Subcutaneous abdominal adipose tissue (tissue), 5 donors: ENCODE measurements around the gene SUMF1.

ENCODE experiments used
- H3K27ac ChIP-seq: one replicate; pipeline ENCODE4 v1.7.0; 2013; ENCODE audit warnings: low read depth, mild to moderate bottlenecking, inconsistent platforms, low read length, moderate library complexity
- H3K27me3 ChIP-seq, 5 donors: one replicate each; pipeline ENCODE4 v1.7.0; 2013; ENCODE audit warnings: low read length in 5 of 5, inconsistent platforms in 1 of 5; ENCODE audit not compliant: control insufficient read depth in 5 of 5, insufficient read depth in 4 of 5
- H3K36me3 ChIP-seq, 5 donors: one replicate each; pipeline ENCODE4 v1.7.0; 2013; ENCODE audit warnings: low read length in 5 of 5; ENCODE audit not compliant: control insufficient read depth in 5 of 5, insufficient read depth in 5 of 5
- H3K4me1 ChIP-seq, 5 donors: one replicate each; pipeline ENCODE4 v1.7.0; 2013; ENCODE audit warnings: low read length in 5 of 5, mild to moderate bottlenecking in 3 of 5, moderate library complexity in 1 of 5; ENCODE audit not compliant: control insufficient read depth in 5 of 5, insufficient read depth in 5 of 5
- H3K4me3 ChIP-seq, 5 donors: one replicate each; pipeline ENCODE4 v1.7.0; 2013; ENCODE audit warnings: low read length in 5 of 5, low read depth in 1 of 5
- H3K9ac ChIP-seq, 5 donors: one replicate each; pipeline ENCODE4 v1.7.0; 2013; ENCODE audit warnings: low read length in 5 of 5, mild to moderate bottlenecking in 4 of 5, moderate library complexity in 3 of 5
- H3K9me3 ChIP-seq, 5 donors: one replicate each; pipeline ENCODE4 v1.7.0; 2013; ENCODE audit warnings: low read length in 5 of 5; ENCODE audit not compliant: control insufficient read depth in 5 of 5
- donor health status: healthy.
- donor health status: healthy.
- donor health status: healthy.
- donor health status: healthy.
- donor health status: healthy.

Gene SUMF1

GRCh38 chr3:4419386-4419785, 47.7 kb downstream of the SUMF1 start:
- no peak overlapping the region for H3K4me3 ChIP-seq
- H3K36me3 ChIP-seq = peaks cover 8 to 22% (median 9%) of the 10 kb centered on the region in 5 donors
- peaks cover 0 to 11% (median 0%) of the 10 kb centered on the region in 5 donors for H3K4me1 ChIP-seq
- H3K9ac ChIP-seq = no peak overlapping the region
- H3K27me3 ChIP-seq = no peaks in the 10 kb centered on the region
- no peak overlapping the region for H3K27ac ChIP-seq
- H3K9me3 ChIP-seq = no peaks in the 10 kb centered on the region

GRCh38 chr3:4418156-4418555, 48.9 kb downstream of the SUMF1 start:
- Histone ChIP-seq H3K27ac (no peak overlapping the region), H3K27me3 (no peaks in the 10 kb centered on the region), H3K36me3 (peaks cover 9 to 31% (median 13%) of the 10 kb centered on the region in 5 donors), H3K4me1 (peaks cover 0 to 11% (median 0%) of the 10 kb centered on the region in 5 donors), H3K9me3 (no peaks in the 10 kb centered on the region), H3K4me3 (no peak overlapping the region), H3K9ac (no peak overlapping the region)

DNA sequence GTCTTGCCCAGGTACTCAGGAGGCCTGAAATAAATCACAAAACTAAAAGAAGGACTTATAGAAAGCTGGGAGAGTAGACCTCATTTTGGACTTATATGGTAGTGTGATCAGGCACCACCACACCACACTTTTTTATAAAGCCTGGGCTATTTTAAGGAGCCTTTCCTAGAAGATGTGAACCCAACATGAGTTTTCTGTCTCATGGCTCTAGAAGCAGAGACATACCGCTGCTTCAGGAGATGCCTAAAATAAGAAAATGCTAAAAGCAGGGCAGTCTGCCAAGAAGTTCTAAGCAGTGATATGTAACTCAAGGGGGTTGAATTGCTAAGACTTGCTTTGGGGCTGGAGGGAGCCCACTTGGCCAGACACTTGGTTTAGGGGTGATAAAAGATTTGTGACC, 49.6 kb downstream of the SUMF1 start:
- Histone ChIP-seq H3K27me3 (no peaks in the 10 kb centered on the region), H3K4me3 (no peak overlapping the region), H3K9me3 (no peaks in the 10 kb centered on the region), H3K36me3 (peaks cover 9 to 36% (median 17%) of the 10 kb centered on the region in 5 donors), H3K9ac (no peak overlapping the region), H3K27ac (no peak overlapping the region), H3K4me1 (peaks cover 0 to 11% (median 0%) of the 10 kb centered on the region in 5 donors)

GRCh38 chr3:4416961-4417360, 50.1 kb downstream of the SUMF1 start:
- H3K4me1 ChIP-seq = peaks cover 0 to 11% (median 0%) of the 10 kb centered on the region in 5 donors
- no peak overlapping the region for H3K9ac ChIP-seq
- peak overlapping the region; percentile 8 for H3K27ac ChIP-seq
- no peak overlapping the region for H3K4me3 ChIP-seq
- H3K36me3 ChIP-seq = peaks cover 9 to 36% (median 17%) of the 10 kb centered on the region in 5 donors
- no peaks in the 10 kb centered on the region for H3K9me3 ChIP-seq
- no peaks in the 10 kb centered on the region for H3K27me3 ChIP-seq

- Histone ChIP-seq H3K9ac (no peak overlapping the region), H3K27ac (peak overlapping the region; percentile 8), H3K4me3 (no peak overlapping the region), H3K9me3 (no peaks in the 10 kb centered on the region), H3K4me1 (peaks cover 0 to 11% (median 0%) of the 10 kb centered on the region in 5 donors), H3K27me3 (no peaks in the 10 kb centered on the region), H3K36me3 (peaks cover 9 to 36% (median 17%) of the 10 kb centered on the region in 5 donors)
Measured at GRCh38 chr3:4416427-4416945, 50.6 kb downstream of the SUMF1 start.

DNA sequence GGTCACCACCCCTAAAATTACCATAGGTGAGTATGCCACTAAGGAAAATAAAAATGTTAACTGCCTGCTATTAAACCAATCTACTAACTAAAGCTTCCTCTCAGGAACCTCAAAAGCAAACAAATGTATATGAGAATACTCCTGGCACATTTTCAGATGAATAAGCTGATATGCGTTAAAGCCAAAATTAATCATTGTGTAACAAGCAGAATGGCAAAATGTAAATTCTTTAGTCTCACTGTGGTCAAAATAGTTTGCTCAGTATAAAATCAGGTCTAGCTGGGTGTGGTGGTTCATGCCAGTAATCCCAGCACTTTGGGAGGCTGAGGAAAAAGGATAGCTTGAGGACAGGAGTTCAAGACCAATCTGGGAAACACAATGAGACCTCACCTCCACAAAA, 53.6 kb downstream of the SUMF1 start:
- no peak overlapping the region for H3K4me3 ChIP-seq
- no peaks in the 10 kb centered on the region for H3K9me3 ChIP-seq
- no peak overlapping the region for H3K27ac ChIP-seq
- no peak overlapping the region for H3K9ac ChIP-seq
- H3K27me3 ChIP-seq = no peaks in the 10 kb centered on the region
- peaks cover 0 to 11% (median 0%) of the 10 kb centered on the region in 5 donors for H3K4me1 ChIP-seq
- peaks cover 20 to 49% (median 33%) of the 10 kb centered on the region in 5 donors for H3K36me3 ChIP-seq

DNA sequence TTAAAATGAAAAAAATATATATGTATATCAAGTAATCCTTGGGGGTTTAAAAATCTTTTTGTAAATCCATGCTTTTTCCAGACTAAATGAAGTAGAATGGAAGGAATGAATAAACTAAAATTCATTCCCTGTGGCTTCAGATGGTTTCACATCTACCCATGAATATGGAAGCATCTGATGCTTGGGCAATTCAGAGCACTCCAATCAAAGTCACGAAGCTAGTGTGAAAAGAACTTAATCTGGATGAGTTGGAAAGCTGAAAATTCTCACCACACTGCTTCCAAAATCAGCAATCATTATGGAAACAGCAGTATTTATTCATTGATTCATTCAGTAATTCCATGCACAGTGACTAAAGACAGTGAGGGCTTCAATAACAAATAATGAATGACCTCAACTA, 55.2 kb downstream of the SUMF1 start:
- Histone ChIP-seq H3K27me3 (no peaks in the 10 kb centered on the region), H3K36me3 (peaks cover 18 to 44% (median 33%) of the 10 kb centered on the region in 5 donors), H3K9ac (no peak overlapping the region), H3K9me3 (no peaks in the 10 kb centered on the region), H3K27ac (no peak overlapping the region), H3K4me1 (peaks cover 0 to 4% (median 0%) of the 10 kb centered on the region in 5 donors), H3K4me3 (no peak overlapping the region)

GRCh38 chr3:4411236-4411635, 55.8 kb downstream of the SUMF1 start:
- Histone ChIP-seq H3K9me3 (no peaks in the 10 kb centered on the region), H3K27me3 (no peaks in the 10 kb centered on the region), H3K4me1 (no peaks in the 10 kb centered on the region), H3K9ac (no peak overlapping the region), H3K27ac (no peak overlapping the region), H3K4me3 (no peak overlapping the region), H3K36me3 (peaks cover 12 to 44% (median 32%) of the 10 kb centered on the region in 5 donors)

DNA sequence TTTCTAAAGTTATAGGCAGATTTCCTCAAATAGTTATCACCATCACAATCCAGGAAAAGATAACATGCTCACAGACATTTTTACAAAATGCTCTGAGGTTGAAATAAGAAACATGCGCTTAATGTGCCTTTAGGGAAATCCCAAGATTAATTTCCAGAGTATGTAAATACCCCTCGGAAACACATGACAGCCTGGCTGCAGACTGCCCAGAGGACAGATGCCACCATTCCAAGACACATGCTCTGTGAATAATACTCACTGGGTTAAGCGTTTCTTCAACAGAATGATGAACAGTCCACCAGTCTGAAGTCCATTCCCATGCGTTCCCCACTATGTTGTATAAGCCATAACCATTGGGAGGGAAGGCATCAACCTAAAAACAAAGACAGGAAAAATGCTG, 56.5 kb downstream of the SUMF1 start:
- H3K9me3 ChIP-seq = no peaks in the 10 kb centered on the region
- peaks cover 11 to 43% (median 32%) of the 10 kb centered on the region in 5 donors for H3K36me3 ChIP-seq
- H3K9ac ChIP-seq = no peak overlapping the region
- H3K27me3 ChIP-seq = no peaks in the 10 kb centered on the region
- H3K4me3 ChIP-seq = no peak overlapping the region
- no peak overlapping the region for H3K27ac ChIP-seq
- no peaks in the 10 kb centered on the region for H3K4me1 ChIP-seq

DNA sequence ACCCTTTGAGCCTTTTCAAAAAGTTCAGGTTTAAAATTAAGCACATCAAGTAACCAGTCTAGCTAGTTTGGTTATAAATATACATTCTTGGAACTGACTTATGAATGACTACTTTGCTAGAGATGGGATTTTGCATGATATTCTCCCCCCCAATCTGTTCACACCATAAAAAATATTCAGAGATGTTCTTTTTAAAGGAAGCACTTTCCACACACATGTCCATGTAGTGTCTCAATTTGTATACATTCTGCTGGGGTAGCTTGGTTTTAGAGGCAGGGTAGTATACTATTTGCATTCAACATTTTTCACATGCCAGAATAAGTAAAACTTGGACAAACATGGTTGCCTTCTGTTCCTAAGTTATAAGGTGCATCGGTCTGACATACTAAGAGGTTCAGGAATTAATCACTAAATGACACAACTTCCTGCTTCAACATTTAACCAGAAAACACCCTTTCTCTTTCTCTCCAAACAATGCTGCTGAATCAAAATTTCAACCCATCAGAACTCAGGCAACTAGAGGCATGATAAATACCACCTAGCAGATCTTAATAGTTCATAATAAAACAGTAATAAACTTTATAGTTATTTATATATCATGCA, 57.0 kb downstream of the SUMF1 start:
- no peak overlapping the region for H3K9ac ChIP-seq
- no peak overlapping the region for H3K4me3 ChIP-seq
- no peak overlapping the region for H3K27ac ChIP-seq
- peaks cover 12 to 48% (median 34%) of the 10 kb centered on the region in 5 donors for H3K36me3 ChIP-seq
- H3K4me1 ChIP-seq = no peaks in the 10 kb centered on the region
- no peaks in the 10 kb centered on the region for H3K27me3 ChIP-seq
- H3K9me3 ChIP-seq = no peaks in the 10 kb centered on the region
